ENCODE data around the gene TOP3A. TPM values are rescaled to one million over a fixed set of nuclear protein-coding genes. Genes with fewer than 3 reads are reported as not detected.
A peak's percentile ranks its signal among the peaks of the same experiment; 100 is the strongest.

TOP3A gene
- total and polyA plus RNA-seq, 2 of the 13 experiments (the other 11 are each of a cell fraction or from before 2014, with no cell fraction given) = 16.9 to 36.8 TPM

DNA sequence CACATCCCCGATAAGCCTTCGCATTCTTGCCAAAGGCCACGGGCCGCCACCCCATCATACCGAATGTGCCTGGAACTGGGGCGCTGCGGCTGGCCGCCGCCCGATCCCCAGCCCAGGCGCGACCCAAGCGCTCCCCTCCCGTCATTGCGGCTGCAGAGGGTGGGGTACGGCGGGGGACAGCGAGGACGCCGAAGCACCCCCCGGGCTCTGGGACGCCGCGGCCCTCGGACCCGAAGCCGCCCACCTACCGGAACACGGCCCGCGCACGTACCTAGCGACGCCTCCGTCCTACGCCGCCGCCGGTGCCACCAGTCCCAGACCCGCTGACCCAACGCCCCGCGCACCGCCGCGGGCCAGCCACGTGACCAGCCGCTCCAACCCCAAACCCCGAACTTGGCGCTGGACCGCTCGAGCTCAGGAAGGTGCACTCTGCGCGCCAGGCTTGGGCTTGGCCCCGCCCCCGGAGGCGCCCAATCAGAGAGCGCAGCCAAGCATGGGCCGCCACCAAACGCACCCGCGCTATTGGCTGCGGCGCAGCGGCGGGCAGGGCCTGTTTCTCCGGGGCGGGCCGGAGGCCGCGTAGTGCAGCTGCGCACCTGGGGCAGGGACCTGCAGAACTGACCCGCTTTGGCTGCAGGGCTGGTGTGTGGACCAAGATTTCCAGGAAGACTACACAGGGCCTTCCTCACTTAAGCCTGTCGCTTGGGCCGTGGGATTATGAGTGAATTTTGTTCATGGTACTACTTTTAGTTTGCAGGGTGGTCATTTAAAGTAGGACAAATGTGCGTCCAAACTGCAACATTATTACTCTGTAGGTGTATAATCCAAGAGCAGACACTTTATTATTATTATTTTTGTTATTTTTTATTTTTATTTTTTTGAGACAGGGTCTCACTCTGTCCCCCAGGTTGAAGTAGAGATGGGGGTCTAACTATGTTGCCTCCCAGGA lies 48.6 kb upstream of the TOP3A start, which contains the start of gene SHMT1 (continued):
- TF ChIP-seq PRDM15 (CRISPR knock-in tag; IDR thresholded peaks at IDR 0.05) (0 out of 2 replicates have a peak, but pooled peaks have one; percentile 52), ZNF83 (CRISPR knock-in tag; IDR thresholded peaks at IDR 0.05; ENCODE audit: borderline replicate concordance) (no peak), SRSF1 (optimal IDR thresholded peaks at IDR 0.05; ENCODE audit: low read depth, low read length) (no peak), ZNF816 (CRISPR knock-in tag; IDR thresholded peaks at IDR 0.05; ENCODE audit: borderline replicate concordance) (peak; percentile 85), KMT2B (CRISPR knock-in tag; IDR thresholded peaks at IDR 0.05) (peak; percentile 47; the same call in 1 of the 2 replicates), PITX1 (CRISPR knock-in tag; IDR thresholded peaks at IDR 0.05) (0 out of 2 replicates have a peak, but pooled peaks have one; percentile 8), GATA4 (IDR thresholded peaks at IDR 0.05; ENCODE audit: borderline replicate concordance, low read depth) (0 out of 2 replicates have a peak, but pooled peaks have one; percentile 7), RFX1 (IDR thresholded peaks at IDR 0.05) (no peak), CREB3 (CRISPR knock-in tag; IDR thresholded peaks at IDR 0.05) (0 out of 2 replicates have a peak, but pooled peaks have one; percentile 72), LBX2 (CRISPR knock-in tag; IDR thresholded peaks at IDR 0.05; ENCODE audit: borderline replicate concordance) (no peak)
- TF ChIP-seq, protein P1, sequence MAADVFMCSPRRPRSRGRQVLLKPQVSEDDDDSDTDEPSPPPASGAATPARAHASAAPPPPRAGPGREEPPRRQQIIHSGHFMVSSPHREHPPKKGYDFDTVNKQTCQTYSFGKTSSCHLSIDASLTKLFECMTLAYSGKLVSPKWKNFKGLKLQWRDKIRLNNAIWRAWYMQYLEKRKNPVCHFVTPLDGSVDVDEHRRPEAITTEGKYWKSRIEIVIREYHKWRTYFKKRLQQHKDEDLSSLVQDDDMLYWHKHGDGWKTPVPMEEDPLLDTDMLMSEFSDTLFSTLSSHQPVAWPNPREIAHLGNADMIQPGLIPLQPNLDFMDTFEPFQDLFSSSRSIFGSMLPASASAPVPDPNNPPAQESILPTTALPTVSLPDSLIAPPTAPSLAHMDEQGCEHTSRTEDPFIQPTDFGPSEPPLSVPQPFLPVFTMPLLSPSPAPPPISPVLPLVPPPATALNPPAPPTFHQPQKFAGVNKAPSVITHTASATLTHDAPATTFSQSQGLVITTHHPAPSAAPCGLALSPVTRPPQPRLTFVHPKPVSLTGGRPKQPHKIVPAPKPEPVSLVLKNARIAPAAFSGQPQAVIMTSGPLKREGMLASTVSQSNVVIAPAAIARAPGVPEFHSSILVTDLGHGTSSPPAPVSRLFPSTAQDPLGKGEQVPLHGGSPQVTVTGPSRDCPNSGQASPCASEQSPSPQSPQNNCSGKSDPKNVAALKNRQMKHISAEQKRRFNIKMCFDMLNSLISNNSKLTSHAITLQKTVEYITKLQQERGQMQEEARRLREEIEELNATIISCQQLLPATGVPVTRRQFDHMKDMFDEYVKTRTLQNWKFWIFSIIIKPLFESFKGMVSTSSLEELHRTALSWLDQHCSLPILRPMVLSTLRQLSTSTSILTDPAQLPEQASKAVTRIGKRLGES (CRISPR knock-in tag; IDR thresholded peaks at IDR 0.05; ENCODE audit: borderline replicate concordance) = peak; percentile 38; the same call in 1 of the 2 replicates
- TF ChIP-seq, protein P2, sequence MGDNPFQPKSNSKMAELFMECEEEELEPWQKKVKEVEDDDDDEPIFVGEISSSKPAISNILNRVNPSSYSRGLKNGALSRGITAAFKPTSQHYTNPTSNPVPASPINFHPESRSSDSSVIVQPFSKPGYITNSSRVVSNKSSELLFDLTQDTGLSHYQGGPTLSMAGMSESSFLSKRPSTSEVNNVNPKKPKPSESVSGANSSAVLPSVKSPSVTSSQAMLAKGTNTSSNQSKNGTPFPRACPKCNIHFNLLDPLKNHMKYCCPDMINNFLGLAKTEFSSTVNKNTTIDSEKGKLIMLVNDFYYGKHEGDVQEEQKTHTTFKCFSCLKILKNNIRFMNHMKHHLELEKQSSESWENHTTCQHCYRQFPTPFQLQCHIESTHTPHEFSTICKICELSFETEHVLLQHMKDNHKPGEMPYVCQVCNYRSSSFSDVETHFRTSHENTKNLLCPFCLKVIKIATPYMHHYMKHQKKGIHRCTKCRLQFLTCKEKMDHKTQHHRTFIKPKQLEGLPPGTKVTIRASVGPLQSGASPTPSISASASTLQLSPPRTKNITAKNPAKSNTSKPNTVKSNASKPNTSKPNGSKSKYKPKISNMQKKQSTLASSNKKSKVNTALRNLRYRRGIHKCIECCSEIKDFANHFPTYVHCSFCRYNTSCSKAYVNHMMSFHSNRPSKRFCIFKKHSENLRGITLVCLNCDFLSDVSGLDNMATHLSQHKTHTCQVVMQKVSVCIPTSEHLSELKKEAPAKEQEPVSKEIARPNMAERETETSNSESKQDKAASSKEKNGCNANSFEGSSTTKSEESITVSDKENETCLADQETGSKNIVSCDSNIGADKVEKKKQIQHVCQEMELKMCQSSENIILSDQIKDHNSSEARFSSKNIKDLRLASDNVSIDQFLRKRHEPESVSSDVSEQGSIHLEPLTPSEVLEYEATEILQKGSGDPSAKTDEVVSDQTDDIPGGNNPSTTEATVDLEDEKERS (CRISPR knock-in tag; IDR thresholded peaks at IDR 0.05) = no peak

Data from HepG2 (cell line).